Kidney capillary endothelial cell (primary cell): ENCODE data around the gene MIPEP.
"Not testable (repeated sequence)": the region's sequence is repeated elsewhere in the genome, so short reads cannot be mapped to it uniquely, and the experiment has no call there.

ENCODE experiments used
- DNase-seq: peaks from one replicate; pipeline ENCODE4 v3.0.0-alpha.2; 2018; ENCODE audit warnings: low spot score

MIPEP gene

DNA sequence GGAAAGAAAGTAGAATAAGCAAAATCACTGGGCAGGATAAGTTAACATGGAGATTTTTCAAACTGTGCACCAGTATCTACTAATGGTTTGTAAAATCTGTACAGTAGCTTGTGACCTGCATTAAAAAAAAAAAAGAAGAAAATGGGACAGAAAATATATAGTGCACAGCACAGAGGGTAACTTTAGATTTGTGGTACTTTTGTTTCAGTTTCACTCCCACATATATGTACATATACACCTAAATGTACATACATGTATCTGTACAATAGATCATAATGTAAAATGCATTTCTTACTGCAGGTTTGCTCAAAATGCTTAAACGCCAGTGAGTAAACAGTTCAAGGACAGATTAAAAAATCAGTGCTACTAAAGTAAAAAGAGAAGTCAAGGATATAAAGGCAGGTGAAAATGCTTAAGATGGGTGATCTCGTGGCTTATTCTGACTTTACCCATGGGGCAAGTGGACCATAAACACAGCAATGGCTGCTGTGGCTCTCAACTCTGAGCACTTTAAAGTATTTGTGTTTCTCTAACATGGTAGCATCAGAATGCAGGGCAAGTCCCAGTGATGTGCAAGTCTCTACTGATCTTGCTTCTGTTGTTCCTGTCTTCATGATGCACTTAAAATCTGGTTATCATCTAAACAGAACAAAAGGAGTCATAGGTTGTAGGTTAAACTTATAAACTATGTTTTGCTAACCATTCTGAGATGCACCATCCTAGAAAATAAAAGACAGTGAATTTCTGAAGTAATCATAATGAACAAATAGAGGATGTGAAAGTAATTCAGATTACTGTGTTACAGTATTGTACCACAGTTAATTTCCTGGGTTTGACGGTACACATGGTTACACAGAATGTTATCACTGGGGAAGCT, 112.3 kb downstream of the MIPEP start:
- no peak for DNase-seq

DNA sequence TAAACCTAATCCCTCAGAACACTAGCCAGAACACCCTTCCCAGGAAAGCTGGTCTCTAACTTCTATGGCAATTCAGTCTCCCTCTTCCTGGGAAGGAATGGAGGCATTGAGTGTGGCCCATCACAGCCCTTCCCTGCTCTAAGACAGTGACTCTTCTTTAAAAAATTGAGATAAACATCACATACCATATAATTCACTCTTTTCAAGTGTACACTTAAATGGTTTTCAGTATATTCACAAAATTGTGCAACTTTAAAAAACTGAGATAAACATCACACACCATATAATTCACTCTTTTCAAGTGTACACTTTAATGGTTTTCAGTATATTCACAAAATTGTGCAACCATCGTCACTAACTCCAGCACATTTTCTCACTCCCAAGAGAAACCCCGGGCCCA, 116.5 kb downstream of the MIPEP start:
- DNase-seq: no peak

DNA sequence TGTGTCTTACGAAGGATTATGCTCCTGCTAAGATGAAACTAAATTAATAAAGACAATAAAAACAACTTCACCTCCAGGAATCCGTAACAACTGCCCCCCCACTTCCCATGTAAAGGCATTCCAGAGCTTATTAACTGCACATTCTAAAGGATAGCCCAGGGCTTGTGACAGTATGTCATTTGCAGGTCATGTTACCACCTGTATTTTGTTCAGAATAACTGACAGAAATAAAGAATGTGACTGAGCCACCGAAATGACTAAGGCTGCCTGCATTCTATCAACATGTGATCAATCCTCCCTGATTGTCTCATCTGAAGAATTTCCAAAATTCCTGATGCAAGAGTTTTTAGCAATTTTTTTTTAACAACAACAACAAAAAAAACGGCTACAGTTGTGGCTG, 117.2 kb downstream of the MIPEP start:
- no peak for DNase-seq

DNA sequence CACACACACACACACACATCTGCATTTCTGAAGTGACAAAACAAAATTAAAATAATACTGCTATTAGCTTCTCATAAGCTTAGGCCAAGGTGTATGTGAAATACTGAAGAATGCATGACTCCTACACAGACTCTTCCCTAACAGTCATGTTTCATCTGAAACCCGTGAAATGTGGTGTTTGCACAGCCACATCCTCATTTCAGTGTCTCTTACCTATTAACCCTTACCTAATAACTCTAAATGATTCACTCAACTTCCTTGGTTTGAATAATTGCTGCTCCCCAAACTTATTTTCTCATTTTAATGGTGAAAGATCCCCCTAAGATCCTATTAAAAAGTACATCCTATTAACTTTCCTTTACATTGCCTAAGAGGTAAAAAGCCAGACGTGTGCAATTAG, 117.6 kb downstream of the MIPEP start:
- no peak for DNase-seq

DNA sequence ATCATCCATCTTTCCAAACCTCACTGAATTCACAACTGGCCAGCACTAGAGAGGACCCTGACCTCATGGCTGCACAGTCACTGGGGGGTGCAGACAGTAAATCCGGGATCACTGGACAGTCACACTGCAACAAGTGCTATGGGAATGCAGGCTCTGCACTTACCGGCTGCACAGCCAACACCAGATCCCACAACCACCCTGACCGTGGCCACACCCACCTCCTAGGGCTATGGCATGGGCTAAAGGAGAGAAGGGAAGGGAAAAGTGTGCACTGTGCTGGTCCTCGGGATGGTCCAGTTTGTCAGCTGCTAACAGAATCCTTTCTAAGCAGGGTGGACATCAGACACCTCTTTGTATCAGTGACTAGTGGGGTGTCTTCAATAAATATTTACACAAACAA, 118.2 kb downstream of the MIPEP start:
- DNase-seq: no peak

DNA sequence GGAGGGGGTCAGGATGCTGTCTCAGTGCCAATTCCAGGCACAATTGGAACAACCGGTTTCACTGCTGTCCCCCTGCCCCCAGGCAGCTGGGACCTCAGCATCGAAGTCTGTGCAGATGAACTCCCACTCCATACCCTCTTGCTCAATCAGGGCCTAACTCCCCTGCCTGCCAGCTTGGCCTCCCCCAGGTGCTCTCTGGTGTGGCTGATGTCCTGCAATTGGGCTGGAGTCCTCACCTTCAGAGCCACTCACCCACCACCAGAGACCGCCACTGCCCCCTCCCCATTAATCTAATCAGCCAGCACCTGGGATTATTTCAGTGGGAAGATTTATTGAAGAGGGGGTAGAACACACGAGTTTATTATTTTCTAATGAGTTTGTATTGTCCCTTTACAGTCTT, 118.8 kb downstream of the MIPEP start:
- DNase-seq: no peak

DNA sequence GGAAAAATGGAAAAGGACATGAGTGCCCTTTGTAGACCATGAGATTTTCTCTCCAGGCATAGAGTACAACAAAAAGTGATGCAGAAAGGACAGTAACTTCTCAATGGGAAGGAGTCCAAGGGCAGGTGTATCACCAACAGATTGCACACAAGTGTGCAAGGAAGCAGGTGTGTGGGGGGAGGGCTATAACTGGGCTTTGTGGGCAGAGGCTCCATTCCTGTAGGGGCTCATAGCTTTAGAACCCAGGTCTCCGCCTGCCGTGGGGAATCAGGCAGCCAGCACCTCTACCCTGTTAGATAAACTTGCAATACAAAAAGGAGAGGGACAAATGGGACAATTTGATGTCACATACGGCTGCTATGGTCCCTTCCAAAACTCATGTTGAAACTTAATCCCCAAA, 119.8 kb downstream of the MIPEP start:
- DNase-seq: no peak

DNA sequence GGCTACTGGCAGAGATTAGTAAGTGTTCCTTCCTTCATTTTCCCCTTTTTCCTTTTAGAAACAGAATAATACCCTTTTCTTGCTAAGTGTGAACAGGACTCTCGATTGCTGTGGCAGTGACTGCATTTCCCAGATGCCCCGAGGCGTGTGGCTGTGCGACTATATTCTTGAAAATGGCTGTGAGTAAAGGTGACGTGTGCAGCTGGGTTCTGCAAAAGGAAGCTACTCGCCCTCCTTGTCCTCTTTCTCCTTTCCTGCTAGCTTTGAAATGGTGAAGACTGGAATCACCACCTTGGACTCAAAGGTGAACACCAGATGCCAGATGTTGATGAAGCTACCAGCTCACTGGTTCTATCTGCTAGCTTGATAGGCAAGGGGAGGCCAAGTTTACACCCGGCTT, 121.4 kb downstream of the MIPEP start:
- no peak for DNase-seq

DNA sequence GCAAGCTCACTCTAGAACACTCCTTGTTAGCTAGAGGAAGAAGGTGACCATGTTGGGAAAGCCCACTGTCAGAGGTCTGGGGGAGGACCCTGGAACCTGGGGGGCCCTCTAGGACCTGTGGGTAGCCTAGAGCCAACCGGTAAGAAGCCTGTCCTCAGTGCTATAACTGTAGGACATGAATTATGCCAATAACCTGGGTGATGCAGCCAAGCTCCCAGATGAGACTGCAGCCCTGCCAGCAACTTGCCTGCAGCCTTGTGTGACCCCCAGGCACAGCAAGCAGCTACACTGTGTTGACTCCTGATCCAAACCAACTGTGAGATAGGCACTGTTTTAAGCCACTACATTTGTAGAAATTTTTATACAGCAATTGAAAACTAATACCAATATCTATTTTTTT, 122.3 kb downstream of the MIPEP start:
- no peak for DNase-seq

DNA sequence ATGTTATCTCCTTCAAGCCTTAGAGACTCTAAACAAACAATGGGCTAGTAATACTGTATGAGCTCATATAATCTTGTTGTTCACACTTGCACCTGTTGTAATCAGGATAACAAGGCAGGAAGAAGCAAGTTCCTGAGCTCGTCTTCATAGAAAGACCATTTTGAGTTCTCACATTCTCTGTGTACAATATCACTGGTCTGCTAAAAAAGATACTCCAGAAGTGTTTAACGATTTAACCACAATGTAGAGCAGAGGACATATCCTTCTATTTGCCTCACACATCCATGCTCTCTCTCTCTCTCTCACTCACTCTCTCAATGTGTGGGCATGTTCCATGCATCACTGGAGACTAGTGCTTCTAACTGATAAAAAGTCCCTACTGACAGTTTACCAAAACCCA, 122.9 kb downstream of the MIPEP start:
- no peak for DNase-seq

DNA sequence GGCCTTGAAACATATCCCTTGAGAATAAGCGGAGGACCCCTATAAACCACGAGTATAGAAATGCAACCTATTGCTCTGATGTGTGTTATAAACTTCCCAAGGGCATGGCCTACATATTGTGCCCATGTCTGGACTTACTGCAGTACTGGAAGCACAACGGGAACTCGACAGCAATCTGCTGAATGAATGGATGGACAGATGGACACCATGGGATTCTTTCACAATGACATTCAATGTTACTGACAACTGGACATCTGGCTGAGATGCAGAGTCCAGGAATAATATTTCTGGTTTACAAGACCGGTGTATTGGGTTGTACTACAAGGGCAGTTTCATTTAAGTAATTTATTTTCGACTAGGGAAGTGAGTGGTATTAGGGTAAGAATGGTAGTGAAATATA, 123.7 kb downstream of the MIPEP start:
- DNase-seq: no peak

DNA sequence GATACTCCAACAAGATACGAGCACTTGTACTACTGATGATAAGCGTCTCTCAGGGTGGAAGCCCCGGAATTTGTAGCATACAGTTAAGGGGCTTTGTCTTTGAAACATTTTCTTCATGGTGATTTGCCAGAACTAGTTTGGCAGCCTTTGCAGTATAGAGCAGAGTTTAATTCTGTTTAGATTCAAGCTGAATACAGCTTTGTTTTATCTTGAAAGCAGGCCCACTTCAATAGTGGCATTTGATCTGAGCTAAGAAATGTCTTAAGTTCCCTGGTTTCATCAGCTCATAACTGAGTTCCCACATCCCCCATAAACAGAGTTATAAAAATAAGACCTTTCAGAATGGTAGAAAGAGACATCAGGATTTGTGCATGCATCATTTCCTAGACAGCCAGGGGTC, 125.9 kb downstream of the MIPEP start:
- DNase-seq: no peak

DNA sequence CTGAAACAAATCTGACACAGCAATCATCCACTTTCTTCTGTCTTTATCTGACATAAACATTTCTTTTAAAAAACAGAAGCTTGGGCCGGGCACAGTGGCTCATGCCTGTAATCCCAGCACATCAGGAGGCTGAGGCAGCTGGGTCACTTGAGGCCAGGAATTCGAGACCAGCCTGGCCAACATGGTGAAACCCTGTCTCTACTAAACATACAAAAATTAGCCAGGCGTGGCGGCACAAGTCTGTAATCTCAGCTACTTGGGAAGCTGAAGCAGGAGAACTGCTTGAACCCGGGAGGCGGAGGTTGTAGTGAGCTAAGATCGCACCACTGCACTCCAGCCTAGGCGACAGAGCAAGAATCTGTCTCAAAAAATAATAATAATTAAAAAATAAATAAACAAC, 127.4 kb downstream of the MIPEP start:
- not testable (repeated sequence) for DNase-seq

DNA sequence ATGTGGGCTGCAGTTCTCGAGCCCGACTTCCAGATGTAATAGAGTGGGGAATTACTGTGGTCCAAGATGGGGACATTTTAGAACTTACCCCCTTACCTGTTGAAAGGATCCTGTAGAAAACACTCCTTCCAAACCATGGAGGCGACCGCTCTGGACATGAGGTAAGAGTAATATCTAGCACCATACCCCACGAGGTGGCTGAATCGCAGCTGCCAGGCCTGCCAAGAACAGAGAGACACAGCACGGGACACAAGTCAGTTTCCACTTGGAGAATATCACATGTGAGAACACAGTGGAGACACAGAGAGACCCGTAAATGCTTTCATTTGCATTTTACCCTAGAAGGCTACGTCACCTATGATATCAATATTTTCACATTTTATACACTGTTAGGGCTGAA, 129.2 kb downstream of the MIPEP start:
- DNase-seq: no peak

DNA sequence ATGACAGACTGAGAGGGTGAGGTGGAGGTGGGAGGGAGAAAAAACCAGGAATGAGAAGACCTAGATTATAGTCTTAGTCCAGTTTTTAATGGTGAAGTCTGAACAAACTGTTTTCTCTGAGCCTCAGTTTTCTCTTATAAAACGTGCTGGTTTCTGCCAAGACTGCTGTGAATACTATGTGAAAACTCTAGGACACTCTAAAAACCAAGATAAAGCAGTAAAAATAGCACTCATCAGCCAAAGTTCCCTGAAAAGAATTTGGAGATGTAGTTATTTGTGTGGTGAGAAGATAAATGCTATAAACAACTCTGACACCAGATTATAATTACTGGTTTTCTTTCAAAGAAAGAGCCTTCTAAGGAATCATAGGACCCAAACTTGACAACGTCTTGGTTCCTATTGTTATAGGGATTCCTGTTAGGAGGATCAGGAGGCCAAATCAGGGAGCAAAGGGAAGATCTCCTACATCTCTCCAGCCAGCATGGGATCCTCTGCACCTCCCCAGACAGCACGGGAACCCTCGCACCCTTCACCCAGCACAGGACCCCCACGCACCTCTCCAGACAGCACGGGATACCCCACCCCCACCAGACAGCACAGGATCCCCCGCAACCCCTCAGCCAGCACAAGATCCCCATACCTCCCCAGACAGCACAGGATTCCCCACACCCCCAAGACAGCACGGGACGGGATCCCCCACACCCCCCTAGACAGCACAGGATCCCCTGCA, 130.2 kb downstream of the MIPEP start:
- no peak for DNase-seq

DNA sequence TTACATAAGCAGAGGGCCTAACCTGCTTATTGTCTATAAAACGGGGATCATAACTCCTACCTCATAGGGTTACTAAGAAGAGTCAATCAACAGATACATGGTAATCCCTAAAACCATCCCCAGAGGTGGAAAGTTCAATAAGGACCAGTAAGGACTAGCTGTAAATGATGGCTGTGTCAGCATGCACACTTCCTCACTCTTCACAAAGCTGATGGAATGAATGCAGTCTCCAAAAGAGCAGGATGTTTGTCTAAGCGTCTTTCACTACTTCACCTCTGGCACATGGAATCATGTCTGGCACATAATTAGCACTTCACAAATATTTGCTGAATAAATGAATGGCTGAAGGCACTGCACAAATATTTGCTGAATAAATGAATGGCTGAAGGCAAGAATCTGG, 134.2 kb downstream of the MIPEP start:
- DNase-seq: no peak

DNA sequence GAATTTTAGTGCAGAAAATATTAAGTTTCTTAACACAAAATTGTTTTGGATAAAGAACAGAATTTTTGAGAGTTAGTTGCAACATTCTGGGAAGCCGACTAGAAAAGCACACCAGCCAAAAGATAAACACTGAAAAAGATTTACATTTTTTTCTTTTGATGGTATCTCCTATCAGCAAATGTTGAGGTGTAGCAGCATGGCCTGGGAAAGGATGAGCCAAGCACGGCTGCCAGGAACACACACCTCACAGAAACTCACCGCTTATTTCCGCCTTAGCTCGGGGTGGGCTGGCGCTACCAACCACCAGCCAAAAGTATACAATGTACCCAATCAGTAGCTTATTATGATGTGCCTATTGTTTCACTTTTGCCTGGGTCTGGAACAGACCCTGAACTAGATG, 134.7 kb downstream of the MIPEP start:
- no peak for DNase-seq

DNA sequence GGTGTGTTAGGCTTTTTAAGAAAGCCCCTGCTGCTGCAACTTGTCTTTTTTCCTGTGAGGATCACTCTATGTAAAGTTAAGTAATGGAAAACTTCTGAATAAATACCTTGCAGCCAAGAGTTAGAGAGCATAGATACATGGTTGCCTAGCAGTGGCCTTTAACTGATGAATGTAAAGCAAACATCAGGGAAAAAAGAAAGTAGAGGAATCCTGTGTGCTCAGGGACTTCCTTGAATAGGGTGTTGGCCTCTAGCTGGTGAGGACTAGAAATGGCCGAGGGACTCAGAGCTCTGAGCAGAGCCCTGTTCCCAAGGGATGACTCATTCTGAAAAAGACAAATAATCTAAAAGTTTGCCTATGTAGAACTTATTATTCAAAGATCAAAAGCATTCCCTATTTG, 135.7 kb downstream of the MIPEP start:
- no peak for DNase-seq

DNA sequence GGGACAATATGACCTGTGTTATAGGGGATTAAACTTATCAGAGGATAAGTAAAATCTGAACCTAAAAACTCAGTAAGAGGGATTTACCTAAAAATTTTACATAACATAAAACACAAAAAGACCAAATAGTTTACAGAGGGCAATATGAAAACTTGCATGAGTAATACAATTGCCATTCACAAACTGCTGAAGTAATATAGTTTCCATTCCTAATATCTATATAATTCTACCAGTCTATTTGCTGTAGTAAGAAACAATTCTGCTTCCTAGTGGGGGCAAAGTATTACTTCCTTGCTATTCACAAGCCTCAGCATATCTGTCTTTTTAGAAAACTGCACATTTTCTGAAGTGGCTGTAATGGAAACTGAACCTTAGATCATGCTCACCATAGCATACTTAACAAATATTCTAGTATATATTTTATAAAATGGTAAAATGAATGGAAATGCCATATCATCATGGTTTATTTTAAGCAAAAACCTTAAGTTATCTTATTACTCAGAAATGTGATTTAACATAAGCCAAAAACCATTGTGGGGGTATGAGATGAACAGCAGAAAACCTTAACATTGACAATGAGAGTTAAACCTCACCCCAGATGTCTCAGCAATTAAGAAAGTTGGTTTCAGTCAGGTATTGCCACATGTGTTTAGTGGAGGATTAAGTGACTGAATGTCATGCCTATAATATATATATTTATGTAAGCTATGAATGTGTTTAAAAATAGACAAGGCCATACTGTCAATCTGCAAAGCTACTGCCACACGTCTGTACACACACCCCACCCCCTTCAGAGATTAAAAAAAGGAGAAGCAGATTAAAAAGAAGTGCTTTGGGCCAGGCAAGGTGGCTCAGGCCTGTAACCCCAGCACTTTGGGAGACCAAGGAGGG, 136.8 kb downstream of the MIPEP start:
- DNase-seq: no peak

DNA sequence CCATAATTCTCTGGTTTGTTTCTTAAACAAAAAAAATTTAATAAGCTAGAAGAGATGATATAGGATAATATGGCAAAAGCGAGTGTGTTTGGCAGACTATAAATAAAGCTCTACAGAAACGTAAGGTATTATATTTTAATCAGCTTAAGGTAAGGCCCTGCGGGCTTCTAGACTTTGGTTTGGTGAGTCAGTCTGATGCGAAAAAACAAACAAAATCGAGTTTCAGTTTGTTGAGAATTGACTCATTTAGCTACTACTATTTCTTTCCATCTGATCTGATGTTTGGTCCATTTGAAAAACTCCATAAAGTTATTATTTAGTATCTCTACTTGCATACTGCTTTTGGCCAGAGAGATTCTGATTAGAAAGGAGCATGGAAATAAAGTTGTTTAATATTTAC, 138.0 kb downstream of the MIPEP start:
- no peak for DNase-seq

DNA sequence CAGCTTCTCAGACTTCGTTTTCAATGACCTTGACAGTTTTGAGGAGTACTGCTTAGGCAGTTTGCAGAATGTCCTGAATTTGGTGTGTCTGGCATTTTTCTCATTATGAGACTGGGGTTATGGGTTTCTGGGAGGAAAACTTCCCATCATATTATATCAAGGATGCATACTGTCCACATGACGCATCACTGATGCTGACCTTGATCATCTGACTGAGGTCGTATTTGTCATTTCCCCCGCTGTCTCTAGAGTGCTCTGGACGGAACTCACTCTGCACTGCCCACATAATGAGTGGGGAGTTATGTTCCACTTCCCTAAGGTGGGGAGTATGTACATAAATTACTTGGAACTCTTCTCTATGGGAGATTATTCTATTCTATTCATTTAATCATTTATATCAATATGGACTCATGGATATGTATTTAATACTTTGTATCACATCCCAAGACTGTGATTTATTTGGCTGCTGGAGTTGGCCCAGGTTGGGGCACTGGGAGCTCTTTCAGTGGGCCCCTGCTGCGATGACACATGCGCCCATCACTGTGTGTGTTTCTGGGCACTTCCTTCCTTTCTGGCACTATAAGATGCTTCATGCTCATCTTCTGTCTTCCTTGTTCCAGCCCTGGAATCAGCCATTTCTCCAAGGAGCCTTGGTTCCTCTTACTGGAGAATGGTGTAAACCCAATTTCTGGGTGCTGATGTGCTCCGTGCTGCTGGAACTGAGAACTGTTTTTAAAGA, 138.6 kb downstream of the MIPEP start:
- no peak for DNase-seq

DNA sequence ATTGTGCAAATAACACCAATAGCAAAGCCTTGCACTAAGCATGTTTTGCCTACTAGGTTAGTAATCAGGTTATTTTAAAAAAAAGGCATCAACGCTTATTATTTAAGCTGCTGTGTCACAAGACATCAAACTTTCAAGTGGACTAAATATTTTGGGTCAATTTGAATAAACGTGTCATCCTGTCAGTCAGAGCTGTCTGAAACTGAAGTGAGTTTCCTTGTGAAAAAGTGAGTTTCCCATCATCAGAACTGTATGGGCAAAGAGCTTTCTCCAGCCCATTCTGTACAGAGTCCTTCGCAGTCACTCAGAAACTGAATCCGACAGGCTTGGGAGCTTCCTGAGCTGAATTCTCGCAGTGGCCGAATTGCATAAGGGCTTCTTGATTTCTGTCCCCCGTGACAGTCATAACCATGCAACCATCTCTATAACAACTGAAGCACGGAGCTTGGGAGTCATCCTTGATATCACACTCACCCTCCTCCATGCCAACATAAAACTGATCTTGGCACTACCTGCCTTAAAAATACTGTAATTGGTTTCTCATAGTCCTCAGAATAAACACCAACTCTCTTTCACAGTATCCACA, 139.8 kb downstream of the MIPEP start:
- DNase-seq: no peak
